GM12878 (cell line): ENCODE data around the gene SCRT2.

Experiments used
- ATF7 ChIP-seq: fragments of 450-650 bp; IDR thresholded peaks from 2 replicates; pipeline ENCODE4 v1.6.1; 2016; ENCODE audit warnings: low read depth, mild to moderate bottlenecking
- CBX5 ChIP-seq: sonication (generic); IDR thresholded peaks from 2 replicates; pipeline ENCODE4 v1.6.1; 2016; ENCODE audit warnings: low read depth, moderate library complexity, mild to moderate bottlenecking, inconsistent platforms
- CEBPB ChIP-seq, 2 experiments: fragments of 150-350 bp in 1 of 2; IDR thresholded peaks; 2 replicates each; pipeline ENCODE4 v1.6.1; 2012 to 2014; ENCODE audit warnings: low read depth in 2 of 2, low read length in 2 of 2, borderline replicate concordance in 1 of 2, inconsistent platforms in 1 of 2
- CREM ChIP-seq: IDR thresholded peaks from 2 replicates; pipeline ENCODE4 v1.6.1; 2014; ENCODE audit warnings: antibody characterized with exemption, low read depth
- GABPA ChIP-seq: IDR thresholded peaks from 2 replicates; pipeline ENCODE4 v1.6.1; 2014; ENCODE audit warnings: antibody characterized with exemption, low read depth, mild to moderate bottlenecking, inconsistent platforms
- HDAC6 ChIP-seq: fragments of 200-600 bp; sonication (generic); IDR thresholded peaks from one replicate; pipeline ENCODE4 v1.8.0; 2017; ENCODE audit warnings: antibody characterized with exemption; ENCODE audit not compliant: unreplicated experiment
- POLR2AphosphoS5 ChIP-seq: IDR thresholded peaks from 2 replicates; pipeline ENCODE4 v1.6.1; 2011; ENCODE audit warnings: mild to moderate bottlenecking, low read length, inconsistent platforms
- TCF7 ChIP-seq: IDR thresholded peaks from 2 replicates; pipeline ENCODE4 v1.6.1; 2014; ENCODE audit warnings: antibody characterized with exemption, borderline replicate concordance
- YY1 ChIP-seq: IDR thresholded peaks from 2 replicates; pipeline ENCODE4 v1.6.1; 2011; ENCODE audit warnings: low read depth, mild to moderate bottlenecking, low read length
- ZNF384 ChIP-seq: IDR thresholded peaks from 2 replicates; pipeline ENCODE4 v1.6.1; 2012; ENCODE audit warnings: low read depth, mild to moderate bottlenecking, low read length, improper control_type of control experiment, borderline replicate concordance
- ZSCAN29 ChIP-seq: fragments of 450-650 bp; IDR thresholded peaks from 2 replicates; pipeline ENCODE4 v1.6.1; 2017; ENCODE audit warnings: mild to moderate bottlenecking, moderate library complexity
- TF ChIP-seq, protein P1 (sequence below): IDR thresholded peaks from 2 replicates; pipeline ENCODE4 v1.6.1; 2011; ENCODE audit warnings: low read depth, low read length, improper control_type of control experiment, borderline replicate concordance
- TF ChIP-seq, protein P2 (sequence below), 3 experiments: IDR thresholded peaks in 2 of 3; conservative IDR thresholded peaks in 1 of 3; 2 replicates each; pipeline ENCODE4 v1.5.1; 2011; ENCODE audit warnings: low read depth in 3 of 3, low read length in 3 of 3, mild to moderate bottlenecking in 3 of 3, control low read depth in 2 of 3, moderate library complexity in 2 of 3, inconsistent platforms in 1 of 3, mixed read lengths in 1 of 3; ENCODE audit not compliant: control insufficient read depth in 2 of 3, insufficient read depth in 1 of 3; ENCODE audit errors: extremely low read depth in 1 of 3
- TF ChIP-seq, protein P3 (sequence below): IDR thresholded peaks from 2 replicates; pipeline ENCODE4 v1.6.1; 2012; ENCODE audit warnings: low read depth, low read length, improper control_type of control experiment

DNA sequence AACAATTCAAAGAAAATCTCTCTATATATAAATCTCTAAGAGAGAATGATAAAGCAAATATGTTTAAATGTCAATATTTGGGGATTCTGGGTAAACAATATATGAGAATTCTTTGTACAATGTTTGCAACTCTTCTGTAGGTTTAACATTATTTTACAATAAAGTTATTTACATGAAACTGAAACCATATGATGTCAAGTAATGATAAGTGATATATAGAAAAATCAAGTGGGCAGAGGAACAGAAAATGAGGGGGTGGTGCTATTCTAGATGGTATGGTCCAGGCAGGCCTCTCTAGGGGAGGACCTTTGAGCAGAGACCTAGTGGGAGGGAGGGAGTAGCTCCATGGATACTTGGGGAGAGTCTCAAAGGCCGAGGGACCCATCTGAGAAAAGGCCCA is 16.4 kb upstream of the SCRT2 start:
- TF ChIP-seq GABPA (no peak), TCF7 (no peak), YY1 (no peak), CBX5 (no peak), ZSCAN29 (no peak), HDAC6 (no peak), ZNF384 (no peak), CEBPB (IDR thresholded peaks at IDR 0.05; ENCODE audit: borderline replicate concordance in 1 of 2, low read depth in 2 of 2, low read length in 2 of 2) (no peak), CREM (no peak), ATF7 (peak; percentile 21; the same call in 1 of the 2 replicates), POLR2AphosphoS5 (no peak)
- TF ChIP-seq, protein P1, sequence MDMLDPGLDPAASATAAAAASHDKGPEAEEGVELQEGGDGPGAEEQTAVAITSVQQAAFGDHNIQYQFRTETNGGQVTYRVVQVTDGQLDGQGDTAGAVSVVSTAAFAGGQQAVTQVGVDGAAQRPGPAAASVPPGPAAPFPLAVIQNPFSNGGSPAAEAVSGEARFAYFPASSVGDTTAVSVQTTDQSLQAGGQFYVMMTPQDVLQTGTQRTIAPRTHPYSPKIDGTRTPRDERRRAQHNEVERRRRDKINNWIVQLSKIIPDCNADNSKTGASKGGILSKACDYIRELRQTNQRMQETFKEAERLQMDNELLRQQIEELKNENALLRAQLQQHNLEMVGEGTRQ = no peak
- TF ChIP-seq, protein P2, sequence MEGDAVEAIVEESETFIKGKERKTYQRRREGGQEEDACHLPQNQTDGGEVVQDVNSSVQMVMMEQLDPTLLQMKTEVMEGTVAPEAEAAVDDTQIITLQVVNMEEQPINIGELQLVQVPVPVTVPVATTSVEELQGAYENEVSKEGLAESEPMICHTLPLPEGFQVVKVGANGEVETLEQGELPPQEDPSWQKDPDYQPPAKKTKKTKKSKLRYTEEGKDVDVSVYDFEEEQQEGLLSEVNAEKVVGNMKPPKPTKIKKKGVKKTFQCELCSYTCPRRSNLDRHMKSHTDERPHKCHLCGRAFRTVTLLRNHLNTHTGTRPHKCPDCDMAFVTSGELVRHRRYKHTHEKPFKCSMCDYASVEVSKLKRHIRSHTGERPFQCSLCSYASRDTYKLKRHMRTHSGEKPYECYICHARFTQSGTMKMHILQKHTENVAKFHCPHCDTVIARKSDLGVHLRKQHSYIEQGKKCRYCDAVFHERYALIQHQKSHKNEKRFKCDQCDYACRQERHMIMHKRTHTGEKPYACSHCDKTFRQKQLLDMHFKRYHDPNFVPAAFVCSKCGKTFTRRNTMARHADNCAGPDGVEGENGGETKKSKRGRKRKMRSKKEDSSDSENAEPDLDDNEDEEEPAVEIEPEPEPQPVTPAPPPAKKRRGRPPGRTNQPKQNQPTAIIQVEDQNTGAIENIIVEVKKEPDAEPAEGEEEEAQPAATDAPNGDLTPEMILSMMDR (IDR thresholded peaks at IDR 0.05 in 2 of 3, conservative IDR thresholded peaks at IDR 0.05 in 1 of 3; ENCODE audit: control insufficient read depth in 2 of 3, extremely low read depth in 1 of 3, insufficient read depth in 1 of 3, low read depth in 3 of 3, low read length in 3 of 3) = no peak
- TF ChIP-seq, protein P3, sequence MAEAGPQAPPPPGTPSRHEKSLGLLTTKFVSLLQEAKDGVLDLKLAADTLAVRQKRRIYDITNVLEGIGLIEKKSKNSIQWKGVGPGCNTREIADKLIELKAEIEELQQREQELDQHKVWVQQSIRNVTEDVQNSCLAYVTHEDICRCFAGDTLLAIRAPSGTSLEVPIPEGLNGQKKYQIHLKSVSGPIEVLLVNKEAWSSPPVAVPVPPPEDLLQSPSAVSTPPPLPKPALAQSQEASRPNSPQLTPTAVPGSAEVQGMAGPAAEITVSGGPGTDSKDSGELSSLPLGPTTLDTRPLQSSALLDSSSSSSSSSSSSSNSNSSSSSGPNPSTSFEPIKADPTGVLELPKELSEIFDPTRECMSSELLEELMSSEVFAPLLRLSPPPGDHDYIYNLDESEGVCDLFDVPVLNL = no peak
